Stimulated activated naive CD8-positive, alpha-beta T cell treated with anti-CD3 and anti-CD28 coated beads, Interleukin-15, Interleukin-2, amounts not matched to agents 100 ng/mL and 50 ng/mL, for 24 hours (primary cell): Measurements from ENCODE around the gene SLC29A2.

ENCODE experiments used
- H3K27ac Mint-ChIP-seq: one replicate; pipeline ENCODE4 v1.8.0; 2021; ENCODE audit warnings: mild to moderate bottlenecking, mixed read lengths
- H3K27me3 Mint-ChIP-seq: one replicate; pipeline ENCODE4 v1.8.0; 2021; ENCODE audit warnings: mixed read lengths
- H3K36me3 Mint-ChIP-seq: one replicate; pipeline ENCODE4 v1.8.0; 2021; ENCODE audit warnings: low read depth, mixed read lengths
- H3K4me1 Mint-ChIP-seq: one replicate; pipeline ENCODE4 v1.8.0; 2021; ENCODE audit warnings: low read depth, mixed read lengths
- H3K4me3 Mint-ChIP-seq: one replicate; pipeline ENCODE4 v1.8.0; 2021; ENCODE audit warnings: mild to moderate bottlenecking, mixed read lengths
- H3K9me3 Mint-ChIP-seq: one replicate; pipeline ENCODE4 v1.8.0; 2021; ENCODE audit warnings: mixed read lengths

The SLC29A2 gene, protein sequence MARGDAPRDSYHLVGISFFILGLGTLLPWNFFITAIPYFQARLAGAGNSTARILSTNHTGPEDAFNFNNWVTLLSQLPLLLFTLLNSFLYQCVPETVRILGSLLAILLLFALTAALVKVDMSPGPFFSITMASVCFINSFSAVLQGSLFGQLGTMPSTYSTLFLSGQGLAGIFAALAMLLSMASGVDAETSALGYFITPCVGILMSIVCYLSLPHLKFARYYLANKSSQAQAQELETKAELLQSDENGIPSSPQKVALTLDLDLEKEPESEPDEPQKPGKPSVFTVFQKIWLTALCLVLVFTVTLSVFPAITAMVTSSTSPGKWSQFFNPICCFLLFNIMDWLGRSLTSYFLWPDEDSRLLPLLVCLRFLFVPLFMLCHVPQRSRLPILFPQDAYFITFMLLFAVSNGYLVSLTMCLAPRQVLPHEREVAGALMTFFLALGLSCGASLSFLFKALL

DNA sequence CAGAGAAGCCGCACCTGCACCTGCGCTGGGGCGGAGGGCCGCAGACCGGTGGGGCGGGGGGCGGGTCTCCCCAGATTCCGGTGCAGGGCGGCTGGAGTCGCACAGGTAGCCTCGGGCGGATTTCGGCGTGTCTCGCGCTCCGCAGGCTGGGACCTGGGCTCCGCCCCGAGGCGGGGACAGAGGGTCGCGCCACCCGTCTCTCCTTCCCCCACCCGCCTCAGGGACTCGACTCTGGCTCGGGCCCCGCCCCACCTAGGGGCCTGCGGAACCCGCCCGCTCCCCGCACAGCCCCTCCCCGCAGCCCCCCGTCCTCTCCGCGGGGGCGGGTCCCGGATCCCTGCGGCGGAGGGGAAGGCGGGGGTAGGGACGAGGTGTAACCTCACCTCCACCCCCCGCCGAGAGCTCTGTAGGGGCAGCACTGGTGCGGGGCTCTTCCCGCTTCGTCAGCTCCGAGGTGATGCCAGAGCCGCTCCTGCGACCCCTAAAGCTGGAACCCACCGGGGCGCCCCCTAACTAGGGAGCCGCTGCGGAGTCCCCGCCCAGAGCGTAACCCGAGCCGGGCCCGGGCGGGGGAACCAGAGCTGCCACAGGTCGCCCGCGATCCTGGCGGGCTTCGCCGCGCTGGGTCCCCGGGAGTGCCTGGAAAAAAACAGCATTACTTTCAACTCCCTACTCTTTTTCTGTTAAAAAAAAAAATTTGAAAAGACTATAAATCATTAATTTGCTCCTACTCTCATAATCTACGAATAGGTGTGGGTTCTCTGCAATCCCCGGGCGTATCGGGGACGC is at the start of gene SLC29A2:
TSS of gene SLC29A2 (minus strand) at position 134 of the 789 bp plus-strand sequence. CDS start 169 bp downstream, outside the sequence.
- Mint-ChIP-seq H3K27me3 (no peaks in the 10 kb centered on the region), H3K9me3 (no peaks in the 10 kb centered on the region), H3K36me3 (peaks cover 4% of the 10 kb centered on the region), H3K4me1 (peaks cover 23% of the 10 kb centered on the region), H3K27ac (peak within 1 kb of the TSS; percentile 91), H3K4me3 (peak within 1 kb of the TSS; percentile 88)

DNA sequence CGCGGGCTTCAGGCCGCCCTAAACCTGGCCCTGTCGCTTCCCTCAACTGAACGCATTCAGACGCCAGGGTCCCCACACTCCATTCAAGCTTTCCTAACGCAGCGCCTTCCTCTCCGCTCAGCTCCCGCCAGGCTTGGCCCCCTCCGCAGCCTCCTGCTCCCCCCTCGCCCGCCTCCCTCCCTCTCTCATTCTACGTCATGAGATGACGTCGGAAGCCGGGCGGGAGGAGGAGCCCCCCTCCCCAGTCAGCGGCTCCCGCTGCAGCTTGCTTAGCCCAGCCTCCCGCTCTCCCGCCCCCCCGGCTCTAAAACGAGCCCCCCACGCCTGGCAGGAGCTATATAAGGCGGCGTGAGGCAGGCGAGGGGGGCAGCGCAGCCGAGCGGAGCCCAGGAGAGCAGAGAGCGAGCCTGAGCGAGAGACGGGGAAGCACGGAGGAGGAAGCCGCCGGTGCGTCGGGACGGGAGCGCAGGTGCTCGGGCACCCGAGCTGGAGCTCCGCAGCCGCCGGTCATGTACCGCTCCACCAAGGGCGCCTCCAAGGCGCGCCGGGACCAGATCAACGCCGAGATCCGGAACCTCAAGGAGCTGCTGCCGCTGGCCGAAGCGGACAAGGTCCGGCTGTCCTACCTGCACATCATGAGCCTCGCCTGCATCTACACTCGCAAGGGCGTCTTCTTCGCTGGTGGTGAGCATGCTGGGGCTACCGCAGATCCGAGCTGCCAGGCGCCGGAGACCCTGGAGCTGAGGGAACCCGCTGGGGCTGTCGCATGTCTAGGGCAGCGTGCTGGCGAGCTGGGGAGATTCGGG is 49.3 kb upstream of the SLC29A2 start, which contains the start of gene NPAS4:
TSS of gene NPAS4 (plus strand) at position 365 of the 806 bp plus-strand sequence. CDS start at position 510, 145 bp downstream.
- Mint-ChIP-seq H3K4me1 (peaks cover 47% of the 10 kb centered on the region), H3K27ac (no peak within 1 kb of the TSS), H3K4me3 (no peak within 1 kb of the TSS), H3K9me3 (no peaks in the 10 kb centered on the region), H3K36me3 (no peaks in the 10 kb centered on the region), H3K27me3 (peaks cover 39% of the 10 kb centered on the region)

DNA sequence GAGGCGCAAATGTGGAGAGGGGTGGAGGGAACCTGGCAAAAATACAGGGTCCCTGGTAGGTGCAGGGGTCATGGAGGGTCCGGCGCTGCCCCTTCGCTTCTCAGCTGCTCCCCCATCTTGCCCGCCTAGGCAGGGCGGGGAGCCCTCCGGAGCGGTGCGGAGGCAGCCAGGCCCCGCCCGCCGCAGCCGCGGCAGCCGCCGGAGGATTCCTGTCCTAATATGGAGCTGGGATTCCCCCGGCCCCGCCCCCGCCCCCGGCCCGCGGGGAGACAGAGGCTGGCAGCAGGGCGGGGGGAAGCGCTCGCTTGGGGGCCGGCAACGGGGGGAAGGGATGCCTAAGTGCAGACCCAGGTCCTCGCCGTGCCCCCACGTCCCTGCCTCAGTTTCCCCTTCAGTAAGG is 48.3 kb upstream of the SLC29A2 start:
- Mint-ChIP-seq H3K27me3 (peaks cover 49% of the 10 kb centered on the region), H3K4me3 (no peak overlapping the region), H3K27ac (no peak overlapping the region), H3K36me3 (no peaks in the 10 kb centered on the region), H3K4me1 (peaks cover 47% of the 10 kb centered on the region), H3K9me3 (no peaks in the 10 kb centered on the region)

DNA sequence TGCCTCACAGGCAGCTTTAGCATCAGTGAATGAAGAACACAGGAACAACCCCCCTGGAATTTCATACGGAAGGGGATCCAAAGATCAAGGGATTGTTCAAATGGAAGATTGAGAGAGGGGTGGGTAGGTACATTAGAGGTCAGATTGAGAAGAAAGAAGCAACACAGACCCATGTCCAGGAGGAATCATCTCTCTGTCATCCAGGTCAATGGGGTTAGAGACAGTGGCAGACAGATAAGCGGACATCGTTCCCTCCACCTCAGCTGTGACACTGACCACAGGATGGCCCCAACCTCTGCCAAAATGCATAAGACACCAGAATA is 47.4 kb upstream of the SLC29A2 start:
- Mint-ChIP-seq H3K9me3 (no peaks in the 10 kb centered on the region), H3K36me3 (no peaks in the 10 kb centered on the region), H3K27me3 (peaks cover 58% of the 10 kb centered on the region), H3K4me1 (peaks cover 47% of the 10 kb centered on the region), H3K4me3 (peak overlapping the region; percentile 68), H3K27ac (no peak overlapping the region)

DNA sequence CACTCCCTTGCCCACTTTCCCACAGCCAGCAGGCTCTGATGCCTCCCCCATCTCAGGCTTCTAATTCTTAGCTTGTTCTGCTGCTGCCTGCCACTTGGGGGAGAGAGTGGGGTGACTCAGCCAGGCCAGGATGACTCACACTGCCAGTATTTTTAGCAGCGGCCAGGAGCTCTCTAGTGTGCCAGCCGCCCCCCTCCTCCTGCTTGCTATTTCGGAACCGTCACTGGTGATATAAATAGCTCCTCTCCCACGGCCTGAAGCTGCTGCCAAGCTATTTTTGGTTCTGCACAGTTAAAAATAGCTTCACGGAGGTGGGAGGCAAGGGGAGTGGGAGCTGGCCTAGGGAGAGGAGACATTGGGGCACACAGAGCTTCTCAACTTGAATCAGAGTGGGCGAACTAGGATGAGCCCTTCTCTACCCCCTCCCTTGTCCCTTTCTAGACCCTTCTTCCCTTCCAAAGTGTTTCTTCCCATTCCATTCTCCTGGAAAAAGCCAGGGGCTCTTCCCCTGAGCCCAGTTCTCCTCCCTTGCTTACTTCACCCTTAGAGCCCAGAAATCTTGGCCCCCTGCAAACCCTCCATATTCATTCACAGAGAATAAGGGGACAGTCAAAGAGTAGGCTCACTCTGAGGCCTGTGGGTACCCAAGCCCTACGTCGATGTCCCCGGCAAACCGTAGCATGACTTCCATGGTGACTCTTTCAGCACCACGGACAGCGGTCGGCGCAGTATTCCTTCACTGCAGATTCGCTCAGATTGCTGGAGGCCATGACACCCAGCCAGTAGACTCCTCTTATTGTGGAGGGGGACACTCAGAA is 46.8 kb upstream of the SLC29A2 start:
- no peaks in the 10 kb centered on the region for H3K36me3 Mint-ChIP-seq
- H3K27me3 Mint-ChIP-seq = peaks cover 61% of the 10 kb centered on the region
- peak overlapping the region; percentile 68 for H3K4me3 Mint-ChIP-seq
- peak overlapping the region; percentile 53 for H3K27ac Mint-ChIP-seq
- H3K9me3 Mint-ChIP-seq = no peaks in the 10 kb centered on the region
- H3K4me1 Mint-ChIP-seq = peaks cover 47% of the 10 kb centered on the region

DNA sequence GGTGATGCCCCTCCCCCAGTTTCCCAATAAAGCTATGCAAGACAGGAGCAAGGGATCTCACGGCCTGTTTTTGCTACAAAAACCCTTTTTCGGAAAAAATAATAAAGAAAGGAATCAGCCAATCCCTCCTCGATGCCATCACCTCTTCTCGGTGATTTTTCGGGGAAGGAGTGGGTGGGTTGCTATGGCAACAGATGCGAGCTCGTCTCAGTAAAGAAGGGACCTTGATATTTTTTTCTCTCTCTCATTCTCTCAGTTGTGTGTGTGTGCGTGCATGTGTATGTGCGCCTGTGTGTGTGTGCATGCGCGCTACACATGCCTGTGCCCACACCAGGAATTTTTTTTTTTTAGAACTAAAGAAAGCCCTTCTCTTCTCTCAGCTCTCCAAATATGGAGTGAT is 45.4 kb upstream of the SLC29A2 start:
- H3K4me1 Mint-ChIP-seq = peaks cover 47% of the 10 kb centered on the region
- peaks cover 68% of the 10 kb centered on the region for H3K27me3 Mint-ChIP-seq
- no peaks in the 10 kb centered on the region for H3K9me3 Mint-ChIP-seq
- no peak overlapping the region for H3K4me3 Mint-ChIP-seq
- no peak overlapping the region for H3K27ac Mint-ChIP-seq
- H3K36me3 Mint-ChIP-seq = no peaks in the 10 kb centered on the region

DNA sequence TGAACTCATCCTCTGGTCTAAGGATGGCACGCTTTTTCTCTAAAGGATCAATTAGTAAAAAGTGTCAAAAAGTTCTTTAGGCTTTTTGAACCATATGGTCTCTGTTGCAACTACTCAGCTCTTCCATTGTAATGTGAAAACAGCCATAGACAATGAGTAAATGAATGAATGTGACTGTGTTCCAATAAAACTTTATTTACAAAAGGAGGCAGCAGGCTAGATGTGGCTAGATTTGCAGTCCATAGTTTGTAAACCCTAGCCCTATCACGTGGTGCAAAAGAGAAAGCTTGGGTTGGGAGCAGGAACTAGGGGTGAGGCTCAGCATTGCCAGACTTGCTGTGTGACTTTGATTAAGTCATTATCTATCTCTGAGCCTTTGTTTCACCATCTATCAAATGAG is 43.9 kb upstream of the SLC29A2 start:
- Mint-ChIP-seq H3K27me3 (peaks cover 71% of the 10 kb centered on the region), H3K9me3 (no peaks in the 10 kb centered on the region), H3K4me3 (no peak overlapping the region), H3K4me1 (peaks cover 40% of the 10 kb centered on the region), H3K36me3 (no peaks in the 10 kb centered on the region), H3K27ac (no peak overlapping the region)

DNA sequence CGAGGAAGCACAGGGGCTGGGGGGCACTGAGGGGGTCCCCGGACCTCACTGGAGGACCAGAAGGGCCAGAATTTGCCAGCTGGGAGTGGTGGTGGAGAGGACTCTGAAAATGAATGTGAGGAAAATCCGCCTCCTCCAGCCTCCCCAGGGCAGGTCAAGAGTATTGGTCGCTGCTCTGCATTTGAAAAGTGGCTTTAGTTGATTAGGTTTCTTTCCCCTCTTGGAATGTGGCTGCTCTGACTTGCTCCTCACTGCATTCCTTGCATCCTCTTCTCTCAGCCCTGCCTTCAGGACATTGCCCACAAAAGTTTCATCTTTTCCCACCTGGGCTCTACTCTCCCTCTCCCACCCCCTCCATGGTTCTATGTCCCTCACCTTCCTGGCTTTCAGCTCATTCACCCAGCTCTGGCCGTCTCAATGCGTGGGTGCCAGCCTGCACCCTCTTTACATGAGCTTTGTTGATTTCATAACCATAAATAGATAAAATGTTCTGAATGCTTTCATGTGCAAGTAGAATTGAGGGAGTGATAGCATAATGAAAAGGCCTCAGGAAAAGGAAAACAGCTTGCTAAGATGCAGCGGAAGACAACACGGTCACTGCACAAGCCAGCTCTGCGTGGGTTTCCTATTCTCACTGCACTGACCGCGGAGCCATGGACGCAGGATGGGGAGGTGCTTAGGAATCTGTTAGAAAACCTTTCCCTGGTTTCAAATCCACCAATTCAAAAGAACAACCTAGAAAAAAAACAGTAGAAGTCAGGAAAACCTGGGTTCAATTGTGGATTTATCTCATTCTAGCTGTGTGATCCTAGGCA is 42.8 kb upstream of the SLC29A2 start:
- H3K4me3 Mint-ChIP-seq = no peak overlapping the region
- H3K27ac Mint-ChIP-seq = no peak overlapping the region
- H3K36me3 Mint-ChIP-seq = no peaks in the 10 kb centered on the region
- peaks cover 70% of the 10 kb centered on the region for H3K27me3 Mint-ChIP-seq
- no peaks in the 10 kb centered on the region for H3K9me3 Mint-ChIP-seq
- H3K4me1 Mint-ChIP-seq = peaks cover 35% of the 10 kb centered on the region

DNA sequence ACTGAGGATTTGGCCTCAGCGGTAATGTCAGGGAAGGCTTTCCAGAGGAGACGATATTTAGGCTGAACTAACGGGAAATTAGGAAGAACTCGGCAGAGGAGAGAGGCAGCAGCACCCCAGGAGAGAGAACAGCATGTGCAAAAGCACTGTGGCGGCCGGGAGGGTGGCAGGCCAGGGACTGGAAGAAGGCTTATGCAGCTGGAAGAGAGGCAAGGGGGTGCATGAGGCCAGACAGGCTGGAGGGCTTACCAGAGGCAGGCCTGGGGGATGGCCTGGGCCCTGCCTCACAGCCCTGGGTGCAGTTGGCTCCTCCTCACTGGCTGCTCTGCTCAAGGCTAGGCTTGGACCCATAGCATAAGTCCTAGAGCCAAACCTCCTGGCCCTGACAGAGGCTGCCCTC is 41.6 kb upstream of the SLC29A2 start:
- Mint-ChIP-seq H3K27ac (no peak overlapping the region), H3K4me3 (no peak overlapping the region), H3K36me3 (no peaks in the 10 kb centered on the region), H3K9me3 (no peaks in the 10 kb centered on the region), H3K27me3 (peaks cover 61% of the 10 kb centered on the region), H3K4me1 (peaks cover 27% of the 10 kb centered on the region)

DNA sequence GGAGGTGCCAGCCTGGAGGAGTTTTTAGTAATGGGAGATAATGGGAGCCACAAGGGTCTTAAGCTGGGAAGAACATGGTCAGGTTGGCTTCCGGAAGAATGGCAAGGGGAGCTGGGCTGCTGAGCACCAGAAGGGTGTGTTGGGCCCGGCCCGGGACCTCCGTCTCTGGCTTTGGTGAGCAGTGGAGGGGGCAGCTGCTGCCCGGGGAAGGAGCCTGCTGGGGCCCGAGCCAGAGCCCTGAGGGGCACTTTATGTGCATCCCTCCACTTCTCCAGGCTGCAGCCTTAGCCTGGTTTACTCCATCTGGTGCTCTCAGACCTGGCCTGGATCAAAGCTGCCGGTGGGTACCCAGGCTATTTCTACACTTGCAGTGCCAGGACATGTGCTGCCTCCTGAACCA is 40.5 kb upstream of the SLC29A2 start:
- Mint-ChIP-seq H3K9me3 (no peaks in the 10 kb centered on the region), H3K36me3 (no peaks in the 10 kb centered on the region), H3K4me1 (peaks cover 17% of the 10 kb centered on the region), H3K4me3 (no peak overlapping the region), H3K27me3 (peaks cover 51% of the 10 kb centered on the region), H3K27ac (no peak overlapping the region)

DNA sequence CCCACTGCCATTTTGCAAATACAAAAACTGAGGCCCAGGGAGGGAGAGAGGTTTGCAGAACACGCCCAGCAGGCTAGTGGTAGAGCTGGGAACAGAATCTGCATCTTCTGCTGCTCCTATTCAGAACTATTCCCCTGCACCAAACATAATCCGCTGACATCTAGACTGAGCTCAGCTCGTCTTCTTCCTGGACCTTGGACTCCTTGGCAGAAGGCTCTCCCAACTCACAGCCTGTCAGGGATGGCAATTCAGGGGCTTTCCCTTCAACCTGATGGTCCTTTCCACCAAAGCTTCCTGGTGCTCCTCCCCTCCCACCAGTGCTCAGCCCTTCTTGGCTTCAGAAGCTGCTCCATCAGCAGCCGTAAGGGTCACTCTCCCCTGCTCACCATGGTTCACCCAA is 39.8 kb upstream of the SLC29A2 start:
- Mint-ChIP-seq H3K36me3 (no peaks in the 10 kb centered on the region), H3K9me3 (no peaks in the 10 kb centered on the region), H3K27ac (no peak overlapping the region), H3K4me3 (no peak overlapping the region), H3K27me3 (peaks cover 43% of the 10 kb centered on the region), H3K4me1 (peaks cover 9% of the 10 kb centered on the region)

DNA sequence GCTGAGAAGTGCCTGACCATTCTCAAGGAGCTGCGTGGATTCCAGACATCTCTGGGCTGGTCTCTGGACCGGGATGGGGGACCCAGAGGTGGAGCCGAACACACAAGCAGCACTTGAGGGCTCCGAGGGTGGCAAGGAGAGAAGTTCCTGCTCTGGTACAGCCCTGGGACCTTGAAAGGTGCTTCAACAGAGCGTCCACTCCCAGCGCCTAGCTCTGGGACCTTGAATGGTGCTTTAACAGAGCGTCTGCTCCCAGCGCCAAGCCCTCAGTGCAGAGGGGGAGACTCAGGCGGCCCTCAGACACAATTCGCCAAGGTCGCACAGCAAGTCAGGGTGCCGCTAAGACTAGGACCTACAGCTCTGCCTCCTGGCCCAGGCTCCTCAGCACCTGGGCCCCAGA is 38.6 kb upstream of the SLC29A2 start:
- peaks cover 4% of the 10 kb centered on the region for H3K4me1 Mint-ChIP-seq
- H3K27me3 Mint-ChIP-seq = peaks cover 32% of the 10 kb centered on the region
- H3K27ac Mint-ChIP-seq = no peak overlapping the region
- no peaks in the 10 kb centered on the region for H3K9me3 Mint-ChIP-seq
- H3K4me3 Mint-ChIP-seq = no peak overlapping the region
- no peaks in the 10 kb centered on the region for H3K36me3 Mint-ChIP-seq

DNA sequence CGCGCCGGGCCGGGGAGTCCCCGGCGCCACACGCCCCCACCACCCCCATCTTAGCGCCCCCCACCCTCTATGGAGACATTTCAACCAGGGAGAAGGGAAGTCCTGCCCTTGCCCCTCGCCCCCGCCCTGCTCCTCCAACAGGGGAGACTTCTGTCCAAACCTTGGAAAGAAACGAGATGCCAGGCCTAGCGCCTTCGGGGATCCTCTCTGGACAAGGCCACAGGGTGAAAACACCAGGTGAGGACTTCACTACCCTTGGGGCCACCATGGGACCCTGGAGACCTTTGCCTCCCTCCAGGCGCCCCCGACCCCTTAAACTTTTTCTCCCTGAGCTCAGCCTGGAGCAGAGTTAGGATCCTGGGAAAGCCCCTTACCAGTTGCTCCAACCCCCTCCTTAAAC is 37.7 kb upstream of the SLC29A2 start:
- Mint-ChIP-seq H3K27me3 (peaks cover 22% of the 10 kb centered on the region), H3K4me1 (peaks cover 4% of the 10 kb centered on the region), H3K4me3 (no peak overlapping the region)

More for the DNA sequence above, 37.7 kb upstream of the SLC29A2 start:
- Mint-ChIP-seq H3K27ac (no peak overlapping the region), H3K9me3 (no peaks in the 10 kb centered on the region), H3K36me3 (no peaks in the 10 kb centered on the region)
